ENCODE results near the gene CALML5. TPM values are rescaled to one million over a fixed set of nuclear protein-coding genes. Genes with fewer than 3 reads are reported as not detected.

CALML5 gene
- total RNA-seq, 1 experiment from 2014 or later: not detected

- no peak for DNase-seq (ENCODE audit: low spot score)
- no peak overlapping the region for H3K27ac ChIP-seq (ENCODE audit: low read depth, low read length, poor library complexity, severe bottlenecking)
- POLR2A ChIA-PET (ENCODE audit: low non-redundant PET): no interaction called here
- no peaks in the 10 kb centered on the region for H3K27me3 ChIP-seq (replicated peaks; ENCODE audit: insufficient read depth, low read depth, low read length, poor library complexity)
- H3K9me3 ChIP-seq (ENCODE audit: low read depth, low read length, poor library complexity, severe bottlenecking): peaks cover 9% of the 10 kb centered on the region
- intact Hi-C loops (cut with micrococcal nuclease; ENCODE audit: unreplicated experiment): no loop called here
- H3K4me1 ChIP-seq (ENCODE audit: insufficient read depth, low read length, poor library complexity, severe bottlenecking): no peaks in the 10 kb centered on the region
- H3K36me3 ChIP-seq (ENCODE audit: insufficient read depth, low read length, poor library complexity, severe bottlenecking): no peaks in the 10 kb centered on the region
- no TSS peak for BruUV-seq (replicated peaks)
- CTCF ChIA-PET: no interaction called here
- TF ChIP-seq EZH2 (IDR thresholded peaks at IDR 0.05; ENCODE audit: borderline replicate concordance, low read depth, low read length, poor library complexity, severe bottlenecking) (no peak), CTCF (conservative IDR thresholded peaks at IDR 0.05; ENCODE audit: low read depth, low read length) (no peak)
- no peak overlapping the region for H3K4me3 ChIP-seq (ENCODE audit: low read depth, low read length, poor library complexity, severe bottlenecking)
Observed at GRCh38 chr10:5546891-5547680, 47.7 kb upstream of the CALML5 start.

- BruUV-seq (replicated peaks): no TSS peak
- intact Hi-C loops (cut with micrococcal nuclease; ENCODE audit: unreplicated experiment): no loop called here
- Histone ChIP-seq H3K9me3 (ENCODE audit: low read depth, low read length, poor library complexity, severe bottlenecking) (peaks cover 11% of the 10 kb centered on the region), H3K27ac (ENCODE audit: low read depth, low read length, poor library complexity, severe bottlenecking) (no peak overlapping the region), H3K4me1 (ENCODE audit: insufficient read depth, low read length, poor library complexity, severe bottlenecking) (no peaks in the 10 kb centered on the region), H3K4me3 (ENCODE audit: low read depth, low read length, poor library complexity, severe bottlenecking) (no peak overlapping the region), H3K27me3 (replicated peaks; ENCODE audit: insufficient read depth, low read depth, low read length, poor library complexity) (no peaks in the 10 kb centered on the region), H3K36me3 (ENCODE audit: insufficient read depth, low read length, poor library complexity, severe bottlenecking) (no peaks in the 10 kb centered on the region)
- ChIA-PET CTCF (no interaction called here), POLR2A (ENCODE audit: low non-redundant PET) (no interaction called here)
- DNase-seq (ENCODE audit: low spot score): no peak
- TF ChIP-seq EZH2 (IDR thresholded peaks at IDR 0.05; ENCODE audit: borderline replicate concordance, low read depth, low read length, poor library complexity, severe bottlenecking) (no peak), CTCF (conservative IDR thresholded peaks at IDR 0.05; ENCODE audit: low read depth, low read length) (no peak)
Observed at GRCh38 chr10:5545778-5546710, 46.7 kb upstream of the CALML5 start.

- Histone ChIP-seq H3K27me3 (replicated peaks; ENCODE audit: insufficient read depth, low read depth, low read length, poor library complexity) (no peaks in the 10 kb centered on the region), H3K27ac (ENCODE audit: low read depth, low read length, poor library complexity, severe bottlenecking) (no peak overlapping the region), H3K4me1 (ENCODE audit: insufficient read depth, low read length, poor library complexity, severe bottlenecking) (no peaks in the 10 kb centered on the region), H3K36me3 (ENCODE audit: insufficient read depth, low read length, poor library complexity, severe bottlenecking) (no peaks in the 10 kb centered on the region), H3K9me3 (ENCODE audit: low read depth, low read length, poor library complexity, severe bottlenecking) (peaks cover 11% of the 10 kb centered on the region), H3K4me3 (ENCODE audit: low read depth, low read length, poor library complexity, severe bottlenecking) (no peak overlapping the region)
- TF ChIP-seq EZH2 (IDR thresholded peaks at IDR 0.05; ENCODE audit: borderline replicate concordance, low read depth, low read length, poor library complexity, severe bottlenecking): no peak
- no peak for TF ChIP-seq CTCF (conservative IDR thresholded peaks at IDR 0.05; ENCODE audit: low read depth, low read length)
- CTCF ChIA-PET: no interaction called here
- DNase-seq (ENCODE audit: low spot score): no peak
- BruUV-seq (replicated peaks): no TSS peak
- POLR2A ChIA-PET (ENCODE audit: low non-redundant PET): no interaction called here
- intact Hi-C loops (cut with micrococcal nuclease; ENCODE audit: unreplicated experiment): no loop called here
Observed at GRCh38 chr10:5545426-5545777, 46.0 kb upstream of the CALML5 start.

Measured in A673 (cell line).